KMS-11 (cell line): ENCODE measurements around the gene RNF40.

Experiments
- H2AFZ ChIP-seq: fragments of 200-600 bp; sonication (generic); 2 replicates; pipeline ENCODE4 v1.6.1; 2016; ENCODE audit warnings: antibody characterized with exemption, mixed run types, low read depth
- H3K27ac ChIP-seq: fragments of 200-600 bp; sonication (generic); 2 replicates; pipeline ENCODE4 v1.6.1; 2016; ENCODE audit warnings: mild to moderate bottlenecking, mixed run types
- H3K27me3 ChIP-seq: fragments of 200-600 bp; sonication (generic); 2 replicates; pipeline ENCODE4 v1.6.1; 2017; ENCODE audit warnings: mild to moderate bottlenecking, low read depth, mixed run types, moderate library complexity; ENCODE audit not compliant: insufficient read depth
- H3K36me3 ChIP-seq: fragments of 200-600 bp; sonication (generic); 2 replicates; pipeline ENCODE4 v1.6.1; 2017; ENCODE audit warnings: mild to moderate bottlenecking, mixed run types; ENCODE audit not compliant: insufficient read depth
- H3K4me1 ChIP-seq: fragments of 200-600 bp; sonication (generic); 2 replicates; pipeline ENCODE4 v1.6.1; 2016; ENCODE audit warnings: mild to moderate bottlenecking, low read depth, mixed run types; ENCODE audit not compliant: poor library complexity, severe bottlenecking
- H3K4me2 ChIP-seq: fragments of 200-600 bp; sonication (generic); 2 replicates; pipeline ENCODE4 v1.7.0; 2016; ENCODE audit warnings: mild to moderate bottlenecking, mixed run types
- H3K4me3 ChIP-seq: fragments of 200-600 bp; sonication (generic); IDR thresholded peaks from 2 replicates; pipeline ENCODE4 v1.6.1; 2017; ENCODE audit warnings: low read depth, low read length, mixed read lengths; ENCODE audit not compliant: insufficient read depth
- H3K79me2 ChIP-seq: fragments of 200-600 bp; sonication (generic); 2 replicates; pipeline ENCODE4 v1.6.1; 2016; ENCODE audit warnings: low read depth, mixed run types; ENCODE audit not compliant: insufficient read depth
- H3K9ac ChIP-seq: fragments of 200-600 bp; sonication (generic); 2 replicates; pipeline ENCODE4 v1.6.1; 2016; ENCODE audit warnings: mild to moderate bottlenecking, mixed run types
- H4K20me1 ChIP-seq: fragments of 200-600 bp; sonication (generic); 2 replicates; pipeline ENCODE4 v1.6.1; 2016; ENCODE audit warnings: mild to moderate bottlenecking, mixed run types; ENCODE audit not compliant: insufficient read depth
- CTCF ChIP-seq: fragments of 200-600 bp; sonication (generic); conservative IDR thresholded peaks from 2 replicates; pipeline ENCODE4 v1.6.1; 2017; ENCODE audit warnings: low read depth, mild to moderate bottlenecking, antibody characterized with exemption, low read length, moderate library complexity, mixed read lengths

The RNF40 gene

GRCh38 chr16:30721167-30721566, 41.0 kb upstream of the RNF40 start:
- no peak overlapping the region for H2AFZ ChIP-seq
- peaks cover 17% of the 10 kb centered on the region for H3K4me1 ChIP-seq
- peaks cover 52% of the 10 kb centered on the region; the same call in 1 of the 2 replicates for H3K36me3 ChIP-seq
- no peak overlapping the region for H3K4me3 ChIP-seq
- H3K27ac ChIP-seq, result no peak overlapping the region
- no peak overlapping the region for H3K9ac ChIP-seq
- no peaks in the 10 kb centered on the region for H3K27me3 ChIP-seq
- H3K4me2 ChIP-seq, result no peak overlapping the region
- no peak for TF ChIP-seq CTCF
- H3K79me2 ChIP-seq, result peaks cover 33% of the 10 kb centered on the region; the same call in 1 of the 2 replicates
- H4K20me1 ChIP-seq, result 0 out of 2 replicates have a peak, but pooled peaks cover 3% of the 10 kb centered on the region

- Histone ChIP-seq H3K27ac (no peak overlapping the region), H2AFZ (no peak overlapping the region), H3K36me3 (peaks cover 48% of the 10 kb centered on the region; the same call in 1 of the 2 replicates), H3K4me3 (no peak overlapping the region), H3K4me1 (peaks cover 21% of the 10 kb centered on the region), H4K20me1 (0 out of 2 replicates have a peak, but pooled peaks cover under 1% of the 10 kb centered on the region), H3K9ac (no peak overlapping the region), H3K79me2 (peaks cover 29% of the 10 kb centered on the region; the same call in 1 of the 2 replicates), H3K27me3 (no peaks in the 10 kb centered on the region), H3K4me2 (no peak overlapping the region)
- TF ChIP-seq CTCF, result no peak
Measured at GRCh38 chr16:30721606-30722005, 40.5 kb upstream of the RNF40 start.

- Histone ChIP-seq H3K27me3 (no peaks in the 10 kb centered on the region), H4K20me1 (no peaks in the 10 kb centered on the region), H3K27ac (no peak overlapping the region), H3K36me3 (peaks cover 42% of the 10 kb centered on the region; the same call in 1 of the 2 replicates), H3K4me1 (peaks cover 24% of the 10 kb centered on the region), H3K79me2 (peaks cover 20% of the 10 kb centered on the region; the same call in 1 of the 2 replicates), H3K4me2 (no peak overlapping the region), H3K9ac (no peak overlapping the region), H2AFZ (no peak overlapping the region), H3K4me3 (no peak overlapping the region)
- TF ChIP-seq CTCF, result peak; percentile 29; the same call in 1 of the 2 replicates
Measured at GRCh38 chr16:30722443-30722842, 39.7 kb upstream of the RNF40 start.

GRCh38 chr16:30722916-30723315, 39.2 kb upstream of the RNF40 start:
- Histone ChIP-seq H3K4me1 (peaks cover 24% of the 10 kb centered on the region), H3K36me3 (peaks cover 39% of the 10 kb centered on the region; the same call in 1 of the 2 replicates), H3K27me3 (no peaks in the 10 kb centered on the region), H4K20me1 (no peaks in the 10 kb centered on the region), H2AFZ (no peak overlapping the region), H3K4me2 (no peak overlapping the region), H3K27ac (no peak overlapping the region), H3K4me3 (no peak overlapping the region), H3K79me2 (peaks cover 16% of the 10 kb centered on the region; the same call in 1 of the 2 replicates), H3K9ac (no peak overlapping the region)
- TF ChIP-seq CTCF, result no peak
